Measurements from ENCODE around the gene C9.

- no peak for TF ChIP-seq POLR2AphosphoS5 (IDR thresholded peaks at IDR 0.05; ENCODE audit: low read depth, low read length)
- no peak for TF ChIP-seq TAF1 (IDR thresholded peaks at IDR 0.05; ENCODE audit: borderline replicate concordance, low read depth, low read length)
Observed at GRCh38 chr5:39264528-39264927, 99.8 kb downstream of the C9 start.
